Stimulated activated CD8-positive, alpha-beta memory T cell treated with anti-CD3 and anti-CD28 coated beads, Interleukin-4, amount 100 ng/mL, for 1 hour (primary cell): Measurements from ENCODE around the gene STK38.
"Not testable (repeated sequence)": the region's sequence is repeated elsewhere in the genome, so short reads cannot be mapped to it uniquely, and the experiment has no call there.

Experiments used
- DNase-seq, 2 donors: peaks; one replicate each; pipeline ENCODE4 v3.0.0-alpha.2; 2020; ENCODE audit warnings: low read depth in 2 of 2, low spot score in 1 of 2

Gene STK38

DNA sequence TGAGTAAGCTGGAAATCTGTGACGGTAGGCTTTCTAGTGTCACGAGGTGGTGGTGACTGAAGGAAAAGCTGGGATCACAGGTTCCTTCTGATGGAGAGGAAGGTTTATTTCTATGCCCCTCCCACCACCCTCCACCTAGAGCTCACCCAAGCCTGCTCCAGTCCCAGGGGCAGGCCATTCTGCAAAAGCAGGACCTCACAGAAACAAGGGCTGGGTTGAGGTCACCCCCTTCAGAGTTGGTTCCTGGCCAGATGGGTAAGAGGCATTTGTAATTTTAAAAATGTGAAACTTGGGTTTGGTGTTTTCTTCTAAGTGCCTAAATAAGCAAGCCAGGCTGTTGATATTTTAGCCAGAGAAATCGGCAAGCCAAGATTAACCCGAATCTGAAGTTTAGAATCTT lies 57.9 kb downstream of the STK38 start:
- no peak for DNase-seq

DNA sequence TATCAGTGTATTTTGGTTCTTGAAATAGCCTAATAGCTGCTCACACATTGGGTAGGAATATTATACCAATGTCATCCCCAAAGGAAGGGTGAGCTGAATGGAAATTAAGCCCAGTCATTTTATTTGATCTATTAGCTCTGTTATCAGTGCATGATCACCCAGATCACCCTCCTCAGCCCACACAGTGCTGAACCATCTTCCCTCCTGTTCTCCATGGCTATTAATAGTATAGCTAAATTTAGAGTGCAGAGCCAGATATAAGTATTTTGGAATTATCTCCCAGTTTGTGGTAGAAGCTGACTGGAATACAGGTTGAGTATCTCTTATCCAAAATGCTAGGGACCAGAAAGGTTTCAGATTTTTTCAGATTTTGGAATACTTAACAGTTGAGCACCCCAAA lies 59.1 kb downstream of the STK38 start:
- no peak for DNase-seq

DNA sequence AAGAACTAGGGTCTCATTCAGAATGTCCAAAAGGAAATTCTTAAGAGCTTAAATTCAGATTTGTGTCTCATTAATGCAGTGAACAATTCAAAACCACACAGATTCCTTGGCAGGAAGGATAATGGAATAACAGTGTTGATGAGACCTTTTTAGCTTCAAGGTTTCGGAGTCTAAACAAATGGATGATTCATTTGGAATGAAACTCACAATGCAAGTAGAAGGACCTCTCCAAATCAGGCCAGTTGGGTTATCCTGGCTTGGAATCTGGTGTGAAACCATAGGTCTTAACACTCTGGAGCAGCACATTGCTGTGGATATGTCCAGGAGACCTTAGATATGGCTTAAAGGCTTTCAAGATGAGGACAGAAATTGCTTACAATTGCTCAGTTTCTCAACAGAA lies 59.6 kb downstream of the STK38 start:
- DNase-seq: no peak

DNA sequence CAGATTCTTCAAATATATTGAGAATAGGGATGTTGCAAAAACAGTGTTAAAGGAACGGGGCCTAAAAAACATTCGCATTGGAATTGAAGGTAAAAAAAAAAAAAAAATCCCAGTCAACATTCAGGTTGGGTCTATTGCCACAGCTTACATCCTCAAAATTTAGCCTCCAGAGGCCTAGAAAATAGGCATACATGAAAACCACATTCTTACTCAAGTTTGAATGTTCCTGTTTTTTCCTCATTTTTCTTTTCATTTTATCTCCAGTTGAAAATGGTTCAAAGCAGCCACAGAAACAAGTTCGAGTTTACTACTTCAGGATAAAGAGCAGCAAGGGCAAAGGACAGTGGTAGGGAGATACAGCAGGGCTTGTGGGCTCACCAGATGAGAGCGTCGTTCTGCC lies 62.5 kb downstream of the STK38 start:
- DNase-seq: no peak

DNA sequence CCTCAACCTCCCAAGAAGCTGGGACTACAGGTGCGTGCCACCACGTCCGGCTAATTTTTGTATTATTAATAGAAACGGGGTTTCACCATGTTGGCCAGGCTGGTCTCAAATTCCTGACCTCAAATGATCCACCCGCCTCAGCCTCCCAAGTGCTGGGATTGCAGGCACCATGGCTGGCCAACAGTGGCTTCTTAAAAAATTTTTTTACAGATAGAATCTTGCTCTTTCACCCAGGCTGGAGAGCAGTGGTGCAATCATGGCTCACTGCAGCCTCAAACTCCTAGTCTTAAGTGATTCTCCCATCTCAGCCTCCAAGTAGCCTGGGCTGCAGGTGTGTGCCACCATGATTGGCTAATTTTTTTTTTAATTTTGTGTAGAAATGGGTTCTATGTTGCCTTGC lies 64.0 kb downstream of the STK38 start:
- DNase-seq: not testable (repeated sequence)

DNA sequence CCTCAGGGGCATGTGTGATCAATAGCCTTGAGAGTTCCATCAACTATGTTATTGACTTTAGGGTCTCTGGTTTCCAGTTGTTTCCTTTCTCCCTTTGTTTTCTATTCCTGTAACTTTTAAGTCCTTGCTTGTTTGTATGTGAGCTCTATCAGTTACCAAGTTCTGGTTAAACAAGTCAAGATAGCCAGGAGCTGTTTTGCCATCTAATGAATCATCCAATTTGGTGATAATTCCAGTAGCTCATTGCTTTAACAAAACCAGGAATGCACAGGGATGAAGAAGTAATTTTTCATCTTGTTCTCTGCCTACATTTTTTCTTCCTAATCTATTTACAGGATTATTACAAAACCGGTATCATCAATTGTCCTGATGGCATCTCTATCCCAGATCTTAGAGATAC lies 68.0 kb downstream of the STK38 start:
- DNase-seq: no peak

DNA sequence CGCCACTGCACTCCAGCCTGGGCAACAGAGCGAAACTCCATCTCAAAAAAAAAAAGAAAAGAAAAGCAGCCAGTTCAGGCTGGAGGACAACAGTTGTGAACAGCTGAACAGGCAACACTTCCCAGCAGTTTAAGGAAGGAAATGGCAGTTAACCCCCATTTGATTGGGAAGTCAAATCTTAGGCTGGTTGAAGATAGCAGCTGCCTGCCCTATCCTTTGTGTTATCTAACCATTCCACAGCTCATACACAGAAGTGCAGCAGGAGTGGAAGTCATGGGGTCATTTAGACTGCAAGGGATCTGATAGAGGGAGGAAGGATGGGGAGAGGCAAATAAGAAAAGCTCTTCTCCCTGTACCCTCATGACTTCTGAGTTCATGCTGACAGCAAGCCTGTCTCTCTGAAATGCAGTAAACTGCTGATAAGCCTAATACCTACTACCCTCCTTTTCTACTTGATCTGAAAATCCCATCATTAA lies 69.2 kb downstream of the STK38 start:
- DNase-seq: no peak

DNA sequence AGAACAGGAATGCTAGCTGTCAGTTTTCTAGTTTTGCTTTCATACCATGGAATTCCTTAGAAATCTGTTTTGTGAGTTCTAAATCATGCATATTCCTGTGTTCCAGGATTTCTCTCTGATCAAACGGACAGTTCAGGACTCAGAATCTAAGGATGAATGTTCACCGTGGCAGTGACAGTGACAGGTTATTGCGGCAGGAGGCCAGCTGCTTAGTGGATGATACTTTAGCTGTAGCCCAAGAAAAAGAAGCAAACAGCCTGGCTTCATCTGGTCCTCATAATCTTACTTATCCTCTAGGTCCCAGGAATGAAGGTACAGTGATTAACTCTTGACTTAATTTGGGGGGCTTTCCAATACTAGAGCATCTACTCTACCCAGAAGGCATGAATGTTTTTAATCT lies 77.3 kb downstream of the STK38 start:
- DNase-seq: no peak

DNA sequence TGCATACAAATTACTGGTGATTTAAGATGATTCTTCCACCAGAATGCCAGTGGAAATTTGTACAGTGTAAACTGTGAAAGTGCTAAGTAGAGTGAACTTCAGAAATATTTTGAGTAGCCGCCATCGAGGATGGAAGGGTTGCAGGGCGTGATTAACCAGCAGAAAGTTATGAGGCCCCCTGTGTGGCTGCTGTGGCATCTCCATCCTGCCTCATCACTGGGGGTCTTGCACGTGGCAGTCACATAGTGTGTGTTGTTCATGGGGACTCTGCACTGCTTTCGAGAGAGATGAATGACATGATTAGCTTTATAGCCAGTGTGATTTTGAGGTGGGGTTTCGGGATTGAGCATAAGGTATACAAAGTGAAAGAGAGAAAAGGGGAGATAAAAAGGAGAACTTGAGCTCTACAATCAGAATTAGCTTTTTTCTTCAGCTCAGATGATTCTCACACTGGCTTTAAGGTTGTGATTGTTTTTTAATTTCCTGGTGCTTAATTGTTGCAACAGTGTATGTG lies 78.1 kb downstream of the STK38 start:
- DNase-seq: no peak

DNA sequence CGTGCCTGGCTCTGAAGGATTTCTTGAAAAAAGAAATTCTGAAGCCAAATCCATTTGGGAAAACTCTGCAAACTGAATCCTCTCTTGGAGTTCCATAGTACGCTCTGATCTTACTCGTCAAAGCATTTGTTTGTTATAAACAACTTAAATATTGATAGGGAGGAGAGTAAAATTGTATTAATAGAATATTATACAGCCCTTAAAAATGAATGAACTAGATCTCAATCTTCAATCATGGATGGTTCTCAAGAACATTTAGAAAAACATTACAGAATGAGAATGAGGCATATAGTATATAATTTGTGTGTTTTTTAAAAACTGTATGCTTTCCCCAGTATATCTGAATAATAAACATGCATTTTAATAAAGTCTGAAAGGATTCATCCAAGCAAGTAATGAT lies 79.7 kb downstream of the STK38 start:
- no peak for DNase-seq

DNA sequence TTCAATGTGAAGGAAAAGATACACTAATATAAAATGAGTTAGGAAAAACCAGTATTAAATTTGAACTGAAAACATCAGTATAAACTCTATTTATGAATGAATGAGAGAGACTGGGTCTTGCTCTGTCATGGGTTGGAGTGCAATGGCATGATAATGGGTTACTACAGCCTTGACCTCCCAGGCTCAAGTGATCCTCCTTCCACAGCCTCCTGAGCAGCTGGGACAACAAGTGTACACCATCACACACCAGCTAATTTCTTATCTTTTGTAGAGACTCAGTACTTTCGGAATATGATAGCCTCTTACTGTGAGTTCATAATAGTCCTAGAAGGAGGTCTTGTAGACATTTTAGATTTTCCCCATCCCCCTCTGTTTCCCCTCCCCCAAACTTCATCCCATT lies 83.0 kb downstream of the STK38 start:
- no peak for DNase-seq

DNA sequence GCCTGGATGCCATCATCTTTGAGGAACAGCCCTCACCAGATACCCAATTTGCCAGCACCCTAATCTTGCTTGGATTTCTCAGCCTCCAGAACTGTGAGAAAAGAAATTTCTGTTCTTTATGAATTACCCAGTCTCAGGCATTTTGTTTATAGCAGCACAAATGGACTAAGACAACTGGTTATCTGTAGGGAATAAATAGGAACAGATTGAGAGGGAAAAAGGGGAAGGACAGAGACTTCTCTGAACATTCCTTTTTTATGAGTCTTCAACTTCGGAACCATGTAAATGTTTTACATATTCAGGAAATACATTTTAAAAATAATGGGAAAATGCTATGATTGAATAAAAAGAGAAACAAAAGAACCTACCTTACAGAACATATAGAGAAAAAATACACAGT lies 83.6 kb downstream of the STK38 start:
- no peak for DNase-seq

DNA sequence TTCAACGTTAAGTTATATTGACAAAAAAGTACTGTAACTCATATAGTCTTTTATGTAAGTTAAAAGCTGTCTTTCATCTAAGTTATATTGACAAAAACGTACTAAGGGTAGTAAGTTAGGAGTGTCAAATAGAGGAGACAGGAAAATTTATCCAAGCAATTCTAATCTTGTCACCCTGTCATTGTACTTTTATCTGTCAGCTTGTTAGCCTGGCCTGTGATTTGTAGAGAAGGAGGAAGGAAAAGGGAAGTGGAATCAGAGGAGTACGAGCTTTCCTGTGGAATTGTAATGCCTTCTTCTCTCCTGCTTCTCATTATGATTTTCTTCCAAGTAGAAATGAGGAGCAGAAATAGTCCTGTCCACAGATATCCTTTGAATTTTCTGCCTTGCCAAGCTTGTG lies 85.6 kb downstream of the STK38 start:
- DNase-seq: no peak

DNA sequence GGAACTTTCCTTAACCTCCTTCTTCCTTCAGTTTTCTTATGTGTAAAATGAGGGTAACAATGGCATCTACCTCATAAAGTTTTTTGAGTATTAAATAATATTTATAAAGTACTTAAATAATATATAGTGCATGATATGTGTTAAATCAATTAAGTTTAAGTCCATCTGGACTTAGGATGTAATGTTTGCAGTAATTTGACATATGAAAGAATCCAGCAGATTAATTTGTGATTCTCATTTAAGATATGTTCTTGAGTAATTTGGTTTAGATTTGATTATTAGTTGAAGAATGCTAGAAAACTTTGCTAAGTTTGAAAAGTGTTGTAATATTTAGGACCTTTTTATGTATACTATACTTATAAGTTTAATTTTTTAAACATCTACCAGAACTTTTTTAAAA lies 86.4 kb downstream of the STK38 start:
- no peak for DNase-seq

DNA sequence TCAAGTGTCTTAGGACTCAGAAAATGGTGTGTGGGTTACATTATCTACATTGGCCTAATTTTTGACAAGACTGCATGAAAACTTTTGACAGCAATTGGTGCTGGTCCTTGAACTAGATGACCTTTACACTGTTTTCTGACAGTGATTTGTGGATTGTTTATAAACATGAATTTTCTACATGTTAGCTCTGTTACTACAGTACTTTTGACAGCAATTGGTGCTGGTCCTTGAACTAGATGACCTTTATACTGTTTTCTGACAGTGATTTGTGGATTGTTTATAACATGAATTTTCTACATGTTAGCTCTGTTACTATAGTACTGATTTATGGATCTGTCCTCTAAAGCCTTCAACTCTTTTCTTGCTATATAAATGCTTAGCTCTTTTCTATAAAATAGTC lies 87.8 kb downstream of the STK38 start:
- no peak for DNase-seq

DNA sequence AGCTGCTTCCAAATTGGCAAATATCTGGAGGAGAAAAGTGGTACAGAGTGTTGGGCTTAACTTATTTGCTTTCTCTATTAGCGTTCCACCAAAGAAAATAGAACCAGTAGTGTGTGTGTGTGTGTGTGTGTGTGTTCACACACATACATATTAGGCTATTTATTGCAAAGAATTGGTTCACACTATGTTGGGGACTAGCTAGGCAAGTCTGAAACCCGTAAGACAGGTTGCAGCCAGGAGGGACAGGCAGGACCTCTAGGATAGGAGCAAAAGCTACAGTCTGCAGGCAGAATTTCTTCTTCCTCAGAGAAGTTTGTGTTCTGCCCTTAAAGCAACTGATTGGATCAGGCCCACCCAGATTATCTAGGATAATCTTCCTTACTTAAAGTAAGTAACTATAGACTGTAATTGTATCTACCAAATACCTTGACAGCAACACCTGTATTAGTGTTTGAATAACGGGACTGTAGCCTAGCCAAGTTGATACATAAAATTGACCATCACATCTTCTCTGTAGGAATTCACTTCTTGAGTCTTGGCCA lies 91.7 kb downstream of the STK38 start:
- no peak for DNase-seq

DNA sequence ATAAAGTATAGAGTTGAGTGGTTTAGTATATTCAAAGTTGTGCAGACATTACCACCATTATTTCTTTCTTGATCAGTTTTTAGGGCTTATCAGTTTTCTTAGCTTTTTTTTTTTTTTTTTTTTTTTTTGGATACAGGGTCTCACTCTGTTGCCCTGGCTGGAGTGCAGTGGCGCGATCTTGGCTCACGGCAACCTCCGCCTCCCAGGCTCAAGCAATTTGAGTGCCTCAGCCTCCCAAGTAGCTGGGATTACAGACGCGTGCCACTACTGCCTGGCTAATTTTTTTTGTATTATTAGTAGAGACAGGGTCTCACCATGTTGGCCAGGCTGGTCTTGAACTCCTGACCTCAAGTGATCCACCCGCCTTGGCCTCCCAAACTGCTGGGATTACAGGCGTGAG lies 94.4 kb downstream of the STK38 start:
- DNase-seq: not testable (repeated sequence)

DNA sequence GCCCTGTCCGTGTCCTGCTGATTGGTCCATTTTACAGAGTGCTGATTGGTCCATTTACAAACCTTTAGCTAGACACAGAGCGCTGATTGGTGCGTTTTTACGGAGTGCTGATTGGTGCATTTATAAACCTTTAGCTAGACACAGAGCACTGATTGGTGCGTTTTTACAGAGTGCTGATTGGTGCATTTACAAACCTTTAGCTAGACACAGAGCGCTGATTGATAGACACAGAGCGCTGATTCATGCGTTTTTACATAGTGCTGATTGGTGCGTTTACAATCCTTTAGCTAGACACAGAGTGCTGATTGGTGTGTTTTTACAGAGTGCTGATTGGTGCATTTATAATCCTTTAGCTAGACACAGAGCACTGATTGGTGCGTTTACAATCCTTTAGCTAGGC lies 98.1 kb downstream of the STK38 start:
- DNase-seq: not testable (repeated sequence)

DNA sequence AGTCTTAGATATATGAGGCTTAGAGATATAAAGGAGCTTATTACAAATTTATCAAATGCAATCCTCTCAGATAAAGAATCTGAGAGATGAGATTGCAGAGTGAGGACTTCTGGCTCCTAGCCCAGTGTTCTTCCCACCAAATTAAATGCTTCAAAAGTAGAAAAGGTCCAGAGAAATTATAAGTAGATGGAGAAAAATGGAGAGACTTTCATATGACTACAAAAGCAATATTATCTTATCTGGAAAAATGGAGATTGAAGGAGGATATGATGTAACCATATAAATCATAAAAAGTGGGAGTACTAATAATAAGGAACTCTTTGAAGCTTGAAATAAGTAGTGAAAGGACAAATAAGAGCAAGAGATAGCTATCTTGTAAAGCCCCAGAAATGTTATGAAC lies 101.7 kb downstream of the STK38 start:
- no peak for DNase-seq

DNA sequence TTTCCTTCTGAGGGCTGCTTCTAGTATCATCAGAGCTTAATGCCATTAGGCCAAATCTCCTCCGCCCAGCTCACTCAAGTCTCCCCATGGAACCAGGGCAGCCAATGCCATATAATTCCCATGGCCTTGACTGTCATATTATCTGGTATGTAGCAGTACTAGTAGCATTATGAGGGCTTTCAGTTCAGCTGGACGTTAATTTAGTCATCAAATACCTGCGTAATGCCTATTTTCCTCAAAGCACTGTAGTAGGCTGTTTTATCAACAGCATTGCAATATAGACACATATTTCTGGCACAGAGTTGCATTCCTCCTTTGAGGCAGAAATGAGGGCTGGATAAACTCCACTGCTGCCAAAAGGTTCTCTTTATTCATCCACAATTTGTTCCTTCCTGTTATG lies 102.8 kb downstream of the STK38 start:
- DNase-seq: no peak
